Measurements from ENCODE around the gene TMEM263. TPM values are rescaled to one million over a fixed set of nuclear protein-coding genes. Genes with fewer than 3 reads are reported as not detected.

The TMEM263 gene
- total and polyA plus RNA-seq, 2 of the 8 experiments (the other 6 are each of a cell fraction or from before 2014, with no cell fraction given), result 2.9 to 12.3 TPM

DNA sequence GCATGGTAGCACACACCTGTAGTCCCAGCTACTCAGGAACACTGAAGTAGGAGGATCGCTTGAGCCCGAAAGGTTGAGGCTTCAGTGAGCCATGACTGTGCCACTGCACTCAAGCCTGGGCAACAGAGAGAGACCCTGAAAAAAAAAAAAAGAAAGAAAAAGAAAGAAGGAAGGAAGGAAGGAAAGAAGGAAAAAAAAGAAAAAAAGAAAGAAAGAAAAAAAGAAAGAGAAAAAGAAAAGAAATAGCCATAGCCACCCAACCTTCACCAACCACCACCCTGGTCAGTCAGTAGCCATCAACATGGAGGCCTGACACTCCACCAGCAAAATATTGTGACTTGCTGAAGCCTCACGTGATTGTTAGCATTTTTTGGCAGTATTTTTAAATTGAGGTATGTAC lies 21.4 kb upstream of the TMEM263 start:
- no peak overlapping the region for H3K18ac ChIP-seq (ENCODE audit: extremely low read depth, low read length)
- H3K4ac ChIP-seq (replicated peaks; ENCODE audit: insufficient read length, low read depth, low read length), result no peak overlapping the region
- no peak overlapping the region for H3K4me3 ChIP-seq (ENCODE audit: extremely low read depth in 1 of 4, insufficient read depth in 2 of 4, low read depth in 3 of 4, low read length in 4 of 4)
- H2BK15ac ChIP-seq (ENCODE audit: low read length), result no peak overlapping the region
- DNase-seq (ENCODE audit: low read depth in 1 of 2, low spot score in 2 of 2), result no peak
- H3K79me2 ChIP-seq (ENCODE audit: control insufficient read depth in 1 of 2, insufficient read depth in 2 of 2, low read length in 2 of 2), result no peaks in the 10 kb centered on the region
- POLR2A ChIA-PET (ENCODE audit: partially characterized antibody), result no interaction called here
- 83% methylated on average over 3 of the region's 3 CpGs; no CpG with 5 or more reads in 1 of the 2 experiments for WGBS, 2 experiments (ENCODE audit: extremely low coverage in 1 of 2, insufficient coverage in 1 of 2, insufficient read length in 1 of 2, insufficient replicate concordance in 2 of 2, low coverage in 1 of 2, low lambda C conversion rate in 2 of 2, missing lambda C conversion rate in 1 of 2)
- no peak overlapping the region for H2BK12ac ChIP-seq (ENCODE audit: low read depth, low read length)
- no peak overlapping the region for H2BK120ac ChIP-seq (replicated peaks; ENCODE audit: low read depth, low read length)
- H3K4me1 ChIP-seq (replicated peaks in 1 of 4; ENCODE audit: control insufficient read depth in 3 of 4, insufficient read depth in 4 of 4, low read length in 3 of 4), result no peaks in the 10 kb centered on the region
- CTCF ChIA-PET (ENCODE audit: partially characterized antibody), result no interaction called here
- no peak overlapping the region for H3K14ac ChIP-seq (ENCODE audit: insufficient read length)
- no peak overlapping the region for H4K5ac ChIP-seq (ENCODE audit: insufficient read length, low read depth, low read length)
- no peak overlapping the region for H2BK20ac ChIP-seq (ENCODE audit: low read length)
- H2AK5ac ChIP-seq (ENCODE audit: low read depth, low read length), result no peak overlapping the region
- no peak for FAIRE-seq
- no peaks in the 10 kb centered on the region for H3K9me3 ChIP-seq (ENCODE audit: insufficient read depth in 2 of 2, low read depth in 1 of 2, low read length in 1 of 2)
- H4K20me1 ChIP-seq (replicated peaks in 1 of 2; ENCODE audit: control insufficient read depth in 1 of 2, insufficient read depth in 2 of 2, low read length in 2 of 2), result no peaks in the 10 kb centered on the region
- no peak overlapping the region for H3K23ac ChIP-seq (ENCODE audit: insufficient read length)
- H3K36me3 ChIP-seq (ENCODE audit: control insufficient read depth in 2 of 4, insufficient read depth in 4 of 4, low read length in 3 of 4), result no peaks in the 10 kb centered on the region
- H4K8ac ChIP-seq (ENCODE audit: extremely low read depth, insufficient read depth, low read length), result no peak overlapping the region
- no peaks in the 10 kb centered on the region; the same call in 1 of the 2 replicates for H3K23me2 ChIP-seq (ENCODE audit: low read depth, low read length)
- no peaks in the 10 kb centered on the region for H3K27me3 ChIP-seq (replicated peaks in 1 of 4; ENCODE audit: control insufficient read depth in 3 of 4, extremely low read depth in 1 of 4, insufficient read depth in 3 of 4, low read length in 3 of 4)
- no peak overlapping the region for H3K4me2 ChIP-seq (ENCODE audit: insufficient read depth in 1 of 2, low read depth in 2 of 2, low read length in 2 of 2)
- H2AFZ ChIP-seq (ENCODE audit: low read length), result no peak overlapping the region
- no peak overlapping the region for H3K56ac ChIP-seq (replicated peaks; ENCODE audit: insufficient read length, low read depth, low read length)
- H3K79me1 ChIP-seq (ENCODE audit: low read depth, low read length), result no peaks in the 10 kb centered on the region
- no peak overlapping the region for H3K27ac ChIP-seq (ENCODE audit: low read depth, low read length)
- no peak overlapping the region for H3K9ac ChIP-seq (replicated peaks in 1 of 4; ENCODE audit: extremely low read depth in 1 of 4, low read depth in 3 of 4, low read length in 3 of 4)
- TF ChIP-seq SIX5 (IDR thresholded peaks at IDR 0.05; ENCODE audit: low read depth, low read length) (no peak), SP4 (IDR thresholded peaks at IDR 0.05; ENCODE audit: low read length) (no peak), CEBPB (IDR thresholded peaks at IDR 0.05; ENCODE audit: low read depth, low read length) (no peak), SIRT6 (IDR thresholded peaks at IDR 0.05; ENCODE audit: low read length) (no peak), SIN3A (conservative IDR thresholded peaks at IDR 0.05 in 1 of 2, IDR thresholded peaks at IDR 0.05 in 1 of 2; ENCODE audit: low read depth in 1 of 2, low read length in 2 of 2) (no peak), RFX5 (IDR thresholded peaks at IDR 0.05; ENCODE audit: borderline replicate concordance, low read depth, low read length) (no peak), MAFK (IDR thresholded peaks at IDR 0.05; ENCODE audit: low read depth, low read length) (no peak), POLR2AphosphoS5 (IDR thresholded peaks at IDR 0.05; ENCODE audit: low read depth, low read length) (no peak), E2F6 (IDR thresholded peaks at IDR 0.05) (no peak), SUZ12 (IDR thresholded peaks at IDR 0.05; ENCODE audit: low read length) (no peak)
- no peak overlapping the region for H2BK5ac ChIP-seq (ENCODE audit: low read depth, low read length)
- H4K91ac ChIP-seq (replicated peaks; ENCODE audit: insufficient read length, low read length), result no peak overlapping the region

Data from H1 (cell line).